PC-3 (cell line): ENCODE data around the gene ADGRL3. TPM values are rescaled to one million over a fixed set of nuclear protein-coding genes. Genes with fewer than 3 reads are reported as not detected.

ENCODE experiments used
- ATAC-seq: fragments of 200-7000 bp; cut with Tn5 transposase; 2 replicates; pipeline ENCODE4 v1.9.1; 2020; ENCODE audit warnings: mild to moderate bottlenecking, moderate library complexity
- BruUV-seq: library from RNA; stranded (reverse); fragments of 400-500 nt; replicated peaks from 2 replicates; lab custom pipeline; 2021; lab: Mats Ljungman, UMichigan
- CTCF ChIA-PET: fragments of 300-600 bp; sonication (Branson Sonifier 250); formaldehyde crosslinking; loops from one replicate; lab custom pipeline; 2022; ENCODE audit warnings: antibody characterized with exemption; lab: Charles Lee
- POLR2A ChIA-PET: fragments of 300-600 bp; sonication (Branson Sonifier 250); formaldehyde crosslinking; loops from one replicate; lab custom pipeline; 2022; ENCODE audit warnings: antibody characterized with exemption; ENCODE audit not compliant: unreplicated experiment; lab: Charles Lee
- DNase-seq: peaks from one replicate; pipeline ENCODE4 v3.0.0-alpha.2; 2015
- H2AFZ ChIP-seq: fragments of 300-600 bp; sonication (generic); 2 replicates; pipeline ENCODE4 v1.6.0; 2016; ENCODE audit warnings: antibody characterized with exemption, low read length
- H3F3A ChIP-seq: fragments of 300-600 bp; sonication (generic); one replicate; pipeline ENCODE4 v1.6.0; 2017; ENCODE audit warnings: antibody characterized with exemption, low read length, control low read depth, mild to moderate bottlenecking; ENCODE audit not compliant: unreplicated experiment
- H3K27ac ChIP-seq: fragments of 300-600 bp; sonication (generic); 2 replicates; pipeline ENCODE4 v1.5.1; 2016; ENCODE audit warnings: mild to moderate bottlenecking, low read length
- H3K27me3 ChIP-seq: fragments of 300-600 bp; sonication (generic); 2 replicates; pipeline ENCODE4 v1.6.1; 2016; ENCODE audit warnings: low read length, mixed read lengths
- H3K36me3 ChIP-seq: fragments of 300-600 bp; sonication (generic); 2 replicates; pipeline ENCODE4 v1.6.1; 2016; ENCODE audit warnings: low read depth, mixed run types, low read length, mixed read lengths
- H3K4me1 ChIP-seq: fragments of 300-600 bp; sonication (generic); 2 replicates; pipeline ENCODE4 v1.5.1; 2016; ENCODE audit warnings: low read length; ENCODE audit not compliant: insufficient read depth
- H3K4me2 ChIP-seq: fragments of 300-600 bp; sonication (generic); 2 replicates; pipeline ENCODE4 v1.6.0; 2016; ENCODE audit warnings: low read length
- H3K4me3 ChIP-seq: fragments of 300-600 bp; sonication (generic); 2 replicates; pipeline ENCODE4 v1.5.1; 2016; ENCODE audit warnings: mild to moderate bottlenecking, low read length, mixed read lengths
- H3K79me2 ChIP-seq: fragments of 300-600 bp; sonication (generic); 2 replicates; pipeline ENCODE4 v1.6.1; 2017; ENCODE audit warnings: low read length, mixed read lengths
- H3K9ac ChIP-seq: fragments of 300-600 bp; sonication (generic); 2 replicates; pipeline ENCODE4 v1.6.0; 2016; ENCODE audit warnings: mild to moderate bottlenecking, low read length
- H3K9me2 ChIP-seq: fragments of 300-600 bp; sonication (generic); replicated peaks from 2 replicates; pipeline ENCODE4 v1.6.1; 2016; ENCODE audit warnings: mixed run types, low read length, mixed read lengths
- H3K9me3 ChIP-seq: fragments of 300-600 bp; sonication (generic); 2 replicates; pipeline ENCODE4 v1.6.1; 2016; ENCODE audit warnings: low read length, mixed read lengths
- H4K20me1 ChIP-seq: fragments of 300-600 bp; sonication (generic); 2 replicates; pipeline ENCODE4 v1.6.1; 2016; ENCODE audit warnings: low read length, mixed read lengths
- CTCF ChIP-seq: fragments of 300-600 bp; sonication (generic); conservative IDR thresholded peaks from 2 replicates; pipeline ENCODE4 v1.5.1; 2017; ENCODE audit warnings: antibody characterized with exemption, low read depth, mild to moderate bottlenecking, low read length
- EZH2 ChIP-seq: fragments of 300-600 bp; sonication (generic); IDR thresholded peaks from one replicate; pipeline ENCODE4 v1.6.1; 2017; ENCODE audit warnings: antibody characterized with exemption, mild to moderate bottlenecking, low read length; ENCODE audit not compliant: unreplicated experiment
- EZH2phosphoT487 ChIP-seq: fragments of 300-600 bp; sonication (generic); IDR thresholded peaks from 2 replicates; pipeline ENCODE4 v1.6.1; 2018; ENCODE audit warnings: mild to moderate bottlenecking, antibody characterized with exemption, low read length, borderline replicate concordance
- intact Hi-C: fragments of 100-400 bp; cut with micrococcal nuclease; formaldehyde crosslinking; loops from 2 replicates; pipeline ENCODE4 v1.9.0; 2023
- total RNA-seq: library from RNA; depleted of rRNA; stranded (reverse); fragments of >200 nt; gene quantifications from 2 replicates; pipeline ENCODE4 v1.2.3, GENCODE V29; 2014

ADGRL3 gene
- total RNA-seq, 1 experiment from 2014 or later: 0.66 TPM

DNA sequence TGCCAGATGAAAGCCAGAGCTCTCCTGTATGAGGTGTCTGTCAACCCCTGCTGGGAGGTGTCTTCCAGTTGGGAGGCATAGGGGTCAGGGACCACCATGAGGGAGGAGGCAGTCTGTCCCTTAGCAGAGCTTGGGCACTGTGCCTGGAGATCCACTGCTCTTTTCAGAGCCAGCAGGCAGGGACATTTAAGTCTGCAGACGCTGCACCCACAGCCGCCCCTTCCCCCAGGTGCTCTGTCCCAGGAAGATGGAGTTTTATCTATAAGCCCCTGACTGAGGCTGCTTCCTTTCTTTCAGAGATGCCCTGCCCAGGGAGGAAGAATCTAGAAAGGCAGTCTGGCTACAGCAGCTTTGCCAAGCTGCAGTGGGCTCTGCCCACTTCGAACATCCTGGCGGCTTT lies 893.6 kb downstream of the ADGRL3 start:
- DNase-seq (no peak), ATAC-seq (no peak)
- intact Hi-C loops: no loop called here
- no peak overlapping the region for H3K4me2 ChIP-seq
- H4K20me1 ChIP-seq: no peaks in the 10 kb centered on the region
- no peaks in the 10 kb centered on the region for H3F3A ChIP-seq
- TF ChIP-seq EZH2 (no peak), CTCF (no peak), EZH2phosphoT487 (no peak)
- H3K9me2 ChIP-seq: no peaks in the 10 kb centered on the region
- H3K79me2 ChIP-seq: no peaks in the 10 kb centered on the region
- H3K9me3 ChIP-seq: no peaks in the 10 kb centered on the region
- no peak overlapping the region for H3K9ac ChIP-seq
- H3K27ac ChIP-seq: no peak overlapping the region
- ChIA-PET POLR2A (no interaction called here), CTCF (no interaction called here)
- H3K27me3 ChIP-seq: no peaks in the 10 kb centered on the region
- H3K4me3 ChIP-seq: no peak overlapping the region
- H3K4me1 ChIP-seq: no peaks in the 10 kb centered on the region
- H2AFZ ChIP-seq: no peak overlapping the region
- H3K36me3 ChIP-seq: no peaks in the 10 kb centered on the region
- BruUV-seq: no TSS peak

DNA sequence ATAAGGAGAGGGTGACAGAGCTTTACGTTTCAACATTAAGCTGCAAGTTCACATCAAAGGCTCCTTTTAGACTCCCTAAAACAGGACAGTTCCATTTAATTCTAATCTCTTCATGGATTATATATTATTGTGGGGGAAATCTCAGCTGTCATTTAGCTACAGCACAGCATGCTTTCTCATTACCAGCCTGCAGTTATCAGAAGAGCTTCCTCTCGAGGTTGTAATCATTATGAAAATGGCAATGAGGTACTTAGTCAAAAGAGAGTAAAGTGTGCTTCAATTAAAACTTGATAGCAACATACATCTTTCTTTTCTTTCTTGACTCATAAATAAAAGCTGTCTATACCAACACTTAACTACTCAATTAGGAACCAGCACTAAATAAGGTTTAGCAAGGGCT lies 896.8 kb downstream of the ADGRL3 start:
- Histone ChIP-seq H3F3A (no peaks in the 10 kb centered on the region), H3K4me3 (no peak overlapping the region), H3K36me3 (no peaks in the 10 kb centered on the region), H3K9me3 (no peaks in the 10 kb centered on the region), H3K4me1 (no peaks in the 10 kb centered on the region), H3K27me3 (no peaks in the 10 kb centered on the region), H3K4me2 (no peak overlapping the region), H3K27ac (no peak overlapping the region), H3K79me2 (no peaks in the 10 kb centered on the region), H4K20me1 (no peaks in the 10 kb centered on the region), H2AFZ (no peak overlapping the region), H3K9ac (no peak overlapping the region), H3K9me2 (no peaks in the 10 kb centered on the region)
- DNase-seq (no peak), ATAC-seq (no peak)
- intact Hi-C loops: no loop called here
- ChIA-PET POLR2A (interaction anchor here (0.7 kb wide), 1 partner anchor 837 kb away, joined by 3 read pairs; no protein-coding TSS in a partner anchor), CTCF (interaction anchor here (0.6 kb wide), 1 partner anchor 121 kb away, joined by 3 read pairs; no protein-coding TSS in a partner anchor)
- BruUV-seq: no TSS peak
- TF ChIP-seq EZH2phosphoT487 (no peak), EZH2 (no peak), CTCF (no peak)

DNA sequence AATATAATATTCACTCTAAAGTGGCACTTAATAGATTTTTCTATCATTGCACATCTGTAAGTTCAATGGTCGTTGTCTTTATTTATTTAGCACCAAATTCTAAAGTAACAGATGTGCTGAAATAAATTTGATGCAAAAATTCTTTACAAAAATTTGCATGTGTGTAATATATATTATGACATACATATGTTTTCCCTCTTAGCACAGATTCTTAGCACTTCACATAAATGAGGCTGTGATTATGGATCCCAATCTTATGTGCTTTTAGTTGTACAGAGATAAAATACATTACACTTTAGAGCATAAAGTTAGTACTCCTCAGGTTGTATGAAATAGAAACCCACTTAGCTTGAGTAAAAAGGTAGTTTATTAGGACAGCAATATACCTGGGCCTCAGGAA lies 915.1 kb downstream of the ADGRL3 start:
- H4K20me1 ChIP-seq: no peaks in the 10 kb centered on the region
- no peaks in the 10 kb centered on the region for H3K27me3 ChIP-seq
- no peak overlapping the region for H3K9ac ChIP-seq
- no peaks in the 10 kb centered on the region for H3K79me2 ChIP-seq
- ChIA-PET POLR2A (no interaction called here), CTCF (no interaction called here)
- no peak overlapping the region for H3K27ac ChIP-seq
- TF ChIP-seq EZH2phosphoT487 (no peak), EZH2 (no peak), CTCF (no peak)
- H2AFZ ChIP-seq: no peak overlapping the region
- ATAC-seq (no peak), DNase-seq (no peak)
- H3K4me1 ChIP-seq: no peaks in the 10 kb centered on the region
- no peak overlapping the region for H3K4me2 ChIP-seq
- H3K9me2 ChIP-seq: no peaks in the 10 kb centered on the region
- no peaks in the 10 kb centered on the region for H3K9me3 ChIP-seq
- H3K36me3 ChIP-seq: no peaks in the 10 kb centered on the region
- H3F3A ChIP-seq: no peaks in the 10 kb centered on the region
- no peak overlapping the region for H3K4me3 ChIP-seq
- intact Hi-C loops: no loop called here
- BruUV-seq: no TSS peak
